DND-41 (cell line): Measurements from ENCODE around the gene SRGAP3.

Experiments used
- EZH2 ChIP-seq: IDR thresholded peaks from 3 replicates; pipeline ENCODE4 v1.6.1; 2012; ENCODE audit warnings: borderline replicate concordance, low read depth, mild to moderate bottlenecking, moderate library complexity, low read length, inconsistent platforms; ENCODE audit not compliant: severe bottlenecking
- TF ChIP-seq, protein P1 (sequence below): IDR thresholded peaks from 2 replicates; pipeline ENCODE4 v1.5.1; 2012; ENCODE audit warnings: borderline replicate concordance, low read length, moderate library complexity, mild to moderate bottlenecking; ENCODE audit not compliant: poor library complexity, severe bottlenecking; ENCODE audit errors: extremely low read depth

DNA sequence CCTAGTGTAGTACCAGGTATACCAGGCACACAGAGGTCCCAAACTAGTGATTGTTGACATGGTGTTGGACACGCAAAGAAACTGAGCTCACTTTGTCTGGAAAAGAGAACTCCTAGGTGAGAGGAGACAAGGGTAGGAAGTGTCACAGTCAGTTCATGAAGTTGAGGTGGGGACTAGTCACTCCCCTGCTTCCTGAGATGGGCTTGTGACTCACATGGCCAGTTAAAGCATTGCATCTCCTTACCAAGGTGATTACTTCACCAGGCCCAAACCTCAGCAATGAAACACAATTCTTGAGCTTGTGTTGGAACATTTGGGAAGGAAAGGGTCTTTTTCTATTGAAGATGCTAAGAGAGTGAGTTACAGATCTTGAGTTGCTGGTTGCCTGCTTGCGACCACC is 236.9 kb downstream of the SRGAP3 start:
- TF ChIP-seq, protein P1, sequence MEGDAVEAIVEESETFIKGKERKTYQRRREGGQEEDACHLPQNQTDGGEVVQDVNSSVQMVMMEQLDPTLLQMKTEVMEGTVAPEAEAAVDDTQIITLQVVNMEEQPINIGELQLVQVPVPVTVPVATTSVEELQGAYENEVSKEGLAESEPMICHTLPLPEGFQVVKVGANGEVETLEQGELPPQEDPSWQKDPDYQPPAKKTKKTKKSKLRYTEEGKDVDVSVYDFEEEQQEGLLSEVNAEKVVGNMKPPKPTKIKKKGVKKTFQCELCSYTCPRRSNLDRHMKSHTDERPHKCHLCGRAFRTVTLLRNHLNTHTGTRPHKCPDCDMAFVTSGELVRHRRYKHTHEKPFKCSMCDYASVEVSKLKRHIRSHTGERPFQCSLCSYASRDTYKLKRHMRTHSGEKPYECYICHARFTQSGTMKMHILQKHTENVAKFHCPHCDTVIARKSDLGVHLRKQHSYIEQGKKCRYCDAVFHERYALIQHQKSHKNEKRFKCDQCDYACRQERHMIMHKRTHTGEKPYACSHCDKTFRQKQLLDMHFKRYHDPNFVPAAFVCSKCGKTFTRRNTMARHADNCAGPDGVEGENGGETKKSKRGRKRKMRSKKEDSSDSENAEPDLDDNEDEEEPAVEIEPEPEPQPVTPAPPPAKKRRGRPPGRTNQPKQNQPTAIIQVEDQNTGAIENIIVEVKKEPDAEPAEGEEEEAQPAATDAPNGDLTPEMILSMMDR: no peak
- TF ChIP-seq EZH2: no peak
